ENCODE results near the gene TMEM95. TPM values are rescaled to one million over a fixed set of nuclear protein-coding genes. Genes with fewer than 3 reads are reported as not detected.

TMEM95 gene
- total and polyA plus RNA-seq, 2 donors (not counting 1 experiment from before 2014, with no cell fraction given) = 0.25 TPM; not detected in 1

DNA sequence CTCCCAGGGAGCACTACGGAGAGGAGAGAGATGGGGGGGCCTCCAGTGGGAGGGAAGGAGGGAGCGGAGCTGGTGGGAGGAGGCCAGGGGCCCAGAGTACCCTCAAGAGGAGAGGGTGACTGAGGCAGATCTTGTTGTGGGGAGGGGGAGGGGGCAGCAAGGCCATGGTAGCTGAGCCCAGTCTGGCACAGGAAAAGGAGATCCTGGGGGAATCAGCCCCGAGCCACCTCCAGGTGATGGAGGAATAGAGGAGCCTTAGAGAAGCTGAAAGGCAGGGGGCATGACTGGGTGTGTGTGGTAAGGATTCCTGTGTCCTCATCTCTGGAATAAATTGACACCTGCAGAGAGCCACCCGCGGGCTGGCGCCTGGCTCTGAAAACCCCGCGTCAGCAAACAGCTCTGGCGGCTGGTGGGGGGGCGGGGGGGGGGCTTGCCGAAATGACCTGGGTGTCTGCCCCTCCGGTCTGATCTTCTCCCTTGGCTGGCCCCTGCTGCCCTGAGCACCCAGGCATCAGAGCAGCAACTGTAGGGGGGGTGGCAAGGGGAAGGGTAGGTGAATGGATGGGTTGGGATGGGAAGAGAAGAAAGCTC is 51.4 kb downstream of the TMEM95 start:
- ATAC-seq (ENCODE audit: low read depth) (no peak), DNase-seq (no peak)
- ChIA-PET POLR2A (interaction anchor here (1.2 kb wide), 1 partner anchor 186 kb away, joined by 3 read pairs; no protein-coding TSS in a partner anchor), CTCF (interaction anchor here (1.2 kb wide), 2 partner anchors 30 to 32 kb away, joined by 3 to 4 read pairs; no protein-coding TSS in a partner anchor)
- TF ChIP-seq, protein P1, sequence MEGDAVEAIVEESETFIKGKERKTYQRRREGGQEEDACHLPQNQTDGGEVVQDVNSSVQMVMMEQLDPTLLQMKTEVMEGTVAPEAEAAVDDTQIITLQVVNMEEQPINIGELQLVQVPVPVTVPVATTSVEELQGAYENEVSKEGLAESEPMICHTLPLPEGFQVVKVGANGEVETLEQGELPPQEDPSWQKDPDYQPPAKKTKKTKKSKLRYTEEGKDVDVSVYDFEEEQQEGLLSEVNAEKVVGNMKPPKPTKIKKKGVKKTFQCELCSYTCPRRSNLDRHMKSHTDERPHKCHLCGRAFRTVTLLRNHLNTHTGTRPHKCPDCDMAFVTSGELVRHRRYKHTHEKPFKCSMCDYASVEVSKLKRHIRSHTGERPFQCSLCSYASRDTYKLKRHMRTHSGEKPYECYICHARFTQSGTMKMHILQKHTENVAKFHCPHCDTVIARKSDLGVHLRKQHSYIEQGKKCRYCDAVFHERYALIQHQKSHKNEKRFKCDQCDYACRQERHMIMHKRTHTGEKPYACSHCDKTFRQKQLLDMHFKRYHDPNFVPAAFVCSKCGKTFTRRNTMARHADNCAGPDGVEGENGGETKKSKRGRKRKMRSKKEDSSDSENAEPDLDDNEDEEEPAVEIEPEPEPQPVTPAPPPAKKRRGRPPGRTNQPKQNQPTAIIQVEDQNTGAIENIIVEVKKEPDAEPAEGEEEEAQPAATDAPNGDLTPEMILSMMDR (IDR thresholded peaks at IDR 0.05) = no peak
- no peak for TF ChIP-seq EZH2 (IDR thresholded peaks at IDR 0.05; ENCODE audit: borderline replicate concordance, insufficient read depth, low read depth, low read length, poor library complexity, severe bottlenecking)
- Mint-ChIP-seq H3K27ac (no peak overlapping the region), H3K4me3 (peak overlapping the region; percentile 80), H3K9me3 (ENCODE audit: insufficient read depth) (no peaks in the 10 kb centered on the region), H3K27me3 (peaks cover 30% of the 10 kb centered on the region), H3K4me1 (peaks cover 23% of the 10 kb centered on the region)
- H3K4me1 ChIP-seq (ENCODE audit: control insufficient read depth in 2 of 2, insufficient read depth in 2 of 2, low read length in 2 of 2) = peaks cover 17 to 20% of the 10 kb centered on the region in 2 donors
- H3K27ac ChIP-seq (ENCODE audit: low read length in 2 of 2) = no peak overlapping the region
- no peak overlapping the region for H3K9ac ChIP-seq (ENCODE audit: low read length)
- H3K79me2 ChIP-seq (ENCODE audit: control insufficient read depth, insufficient read depth, low read length) = peaks cover 6% of the 10 kb centered on the region
- WGBS (ENCODE audit: insufficient coverage) = 83% methylated on average over 9 of the region's 12 CpGs
- H3K4me2 ChIP-seq (replicated peaks; ENCODE audit: low read depth, low read length, poor library complexity, severe bottlenecking) = no peak overlapping the region
- H3K36me3 ChIP-seq (replicated peaks in 1 of 2; ENCODE audit: control extremely low read depth in 1 of 2, control insufficient read depth in 1 of 2, extremely low read depth in 1 of 2, insufficient read depth in 2 of 2, low read length in 1 of 2) = no peaks in the 10 kb centered on the region
- no peak overlapping the region for H3K4me3 ChIP-seq (ENCODE audit: control extremely low read depth in 1 of 5, extremely low read depth in 1 of 5, insufficient read depth in 1 of 5, low read depth in 2 of 5, low read length in 4 of 5)
- no peaks in the 10 kb centered on the region for H4K20me1 ChIP-seq (ENCODE audit: control insufficient read depth, insufficient read depth, low read length, poor library complexity, severe bottlenecking)
- H3K9me3 ChIP-seq (ENCODE audit: control extremely low read depth in 1 of 3, control insufficient read depth in 2 of 3, insufficient read depth in 1 of 3, low read length in 2 of 3) = peaks cover 0 to 4% (median 0%) of the 10 kb centered on the region in 3 donors
- peaks cover 0 to 33% (median 4%) of the 10 kb centered on the region in 4 experiments for H3K27me3 ChIP-seq (replicated peaks in 1 of 4; ENCODE audit: control extremely low read depth in 1 of 4, control insufficient read depth in 3 of 4, insufficient read depth in 4 of 4, low read length in 3 of 4)
- no peak overlapping the region for H2AFZ ChIP-seq (ENCODE audit: insufficient read depth, low read depth, low read length, poor library complexity, severe bottlenecking)
- intact Hi-C loops (cut with micrococcal nuclease) = no loop called here

Small RNA genes within 50 kb of the gene (small RNA-seq; reads per million reads assigned to genes)
- gene AC026954.2 (ENCODE audit: insufficient read length, low read depth, low replicate concordance) = not detected

Other genes starting within 250 kb of the TMEM95 start
Only the 30 nearest of the 36 such genes appear.
- 0.32 TPM in 1 of 2 replicates, not detected in the other for gene ASGR1, start 175.8 kb upstream of the TMEM95 start, total RNA-seq
- 0.43 and 0.46 TPM in 2 replicates for gene ASGR1, start 175.8 kb upstream of the TMEM95 start, polyA plus RNA-seq
- gene DLG4, start 135.3 kb upstream of the TMEM95 start, total RNA-seq = 12.0 and 12.5 TPM in 2 replicates
- 2.0 and 2.5 TPM in 2 replicates for gene DLG4, start 135.3 kb upstream of the TMEM95 start, polyA plus RNA-seq
- gene ACADVL, start 135.2 kb upstream of the TMEM95 start, total RNA-seq = 640 and 655 TPM in 2 replicates
- gene ACADVL, start 135.2 kb upstream of the TMEM95 start, polyA plus RNA-seq = 696 and 903 TPM in 2 replicates
- gene DVL2, start 120.6 kb upstream of the TMEM95 start, total RNA-seq = 104 and 116 TPM in 2 replicates
- 14.6 and 22.5 TPM in 2 replicates for gene DVL2, start 120.6 kb upstream of the TMEM95 start, polyA plus RNA-seq
- 42.3 and 45.8 TPM in 2 replicates for gene PHF23, start 115.7 kb upstream of the TMEM95 start, total RNA-seq
- gene PHF23, start 115.7 kb upstream of the TMEM95 start, polyA plus RNA-seq = 15.7 and 17.6 TPM in 2 replicates
- gene GABARAP, start 112.7 kb upstream of the TMEM95 start, total RNA-seq = 350 and 371 TPM in 2 replicates
- gene GABARAP, start 112.7 kb upstream of the TMEM95 start, polyA plus RNA-seq = 201 and 323 TPM in 2 replicates
- 160 and 162 TPM in 2 replicates for gene CTDNEP1, start 103.4 kb upstream of the TMEM95 start, total RNA-seq
- 108 and 125 TPM in 2 replicates for gene CTDNEP1, start 103.4 kb upstream of the TMEM95 start, polyA plus RNA-seq
- gene ELP5, start 102.9 kb upstream of the TMEM95 start, total RNA-seq = 42.2 and 48.0 TPM in 2 replicates
- 69.9 and 77.9 TPM in 2 replicates for gene ELP5, start 102.9 kb upstream of the TMEM95 start, polyA plus RNA-seq
- 1.2 TPM in 2 replicates for gene CLDN7, start 92.7 kb upstream of the TMEM95 start, total RNA-seq
- gene CLDN7, start 92.7 kb upstream of the TMEM95 start, polyA plus RNA-seq = 5.8 and 10.8 TPM in 2 replicates
- gene SLC2A4, start 73.4 kb upstream of the TMEM95 start, total RNA-seq = not detected in 2 replicates
- gene SLC2A4, start 73.4 kb upstream of the TMEM95 start, polyA plus RNA-seq = not detected in 2 replicates
- gene YBX2, start 60.5 kb upstream of the TMEM95 start, total RNA-seq = 0.22 TPM in 1 of 2 replicates, not detected in the other
- gene YBX2, start 60.5 kb upstream of the TMEM95 start, polyA plus RNA-seq = 0.15 TPM in 1 of 2 replicates, not detected in the other
- 233 and 236 TPM in 2 replicates for gene EIF5A, start 47.5 kb upstream of the TMEM95 start, total RNA-seq
- 576 and 769 TPM in 2 replicates for gene EIF5A, start 47.5 kb upstream of the TMEM95 start, polyA plus RNA-seq
- gene GPS2, start 39.8 kb upstream of the TMEM95 start, total RNA-seq = 128 and 137 TPM in 2 replicates
- gene GPS2, start 39.8 kb upstream of the TMEM95 start, polyA plus RNA-seq = 209 and 225 TPM in 2 replicates
- gene NEURL4, start 25.8 kb upstream of the TMEM95 start, total RNA-seq = 85.2 and 89.2 TPM in 2 replicates
- gene NEURL4, start 25.8 kb upstream of the TMEM95 start, polyA plus RNA-seq = 54.6 and 82.6 TPM in 2 replicates
- gene ACAP1, start 18.6 kb upstream of the TMEM95 start, total RNA-seq = 371 and 392 TPM in 2 replicates
- 412 and 471 TPM in 2 replicates for gene ACAP1, start 18.6 kb upstream of the TMEM95 start, polyA plus RNA-seq
- gene KCTD11, start 3.0 kb upstream of the TMEM95 start, total RNA-seq = 13.4 and 15.4 TPM in 2 replicates
- 3.1 and 4.3 TPM in 2 replicates for gene KCTD11, start 3.0 kb upstream of the TMEM95 start, polyA plus RNA-seq
- gene TNK1, start 25.9 kb downstream of the TMEM95 start, total RNA-seq = 10.0 and 11.7 TPM in 2 replicates
- gene TNK1, start 25.9 kb downstream of the TMEM95 start, polyA plus RNA-seq = 22.5 and 23.7 TPM in 2 replicates
- 31.1 and 31.6 TPM in 2 replicates for gene PLSCR3, start 39.4 kb downstream of the TMEM95 start, total RNA-seq
- gene PLSCR3, start 39.4 kb downstream of the TMEM95 start, polyA plus RNA-seq = 82.3 and 122 TPM in 2 replicates
- 64.5 and 67.8 TPM in 2 replicates for gene TMEM256, start 48.9 kb downstream of the TMEM95 start, total RNA-seq
- gene TMEM256, start 48.9 kb downstream of the TMEM95 start, polyA plus RNA-seq = 29.2 and 65.4 TPM in 2 replicates
- gene NLGN2, start 52.7 kb downstream of the TMEM95 start, total RNA-seq = 1.7 and 3.4 TPM in 2 replicates
- 0.52 and 0.68 TPM in 2 replicates for gene NLGN2, start 52.7 kb downstream of the TMEM95 start, polyA plus RNA-seq
- not detected in 2 replicates for gene SPEM1, start 65.2 kb downstream of the TMEM95 start, total RNA-seq
- not detected in 2 replicates for gene SPEM1, start 65.2 kb downstream of the TMEM95 start, polyA plus RNA-seq
- gene SPEM2, start 70.5 kb downstream of the TMEM95 start, total RNA-seq = not detected in 2 replicates
- not detected in 2 replicates for gene SPEM2, start 70.5 kb downstream of the TMEM95 start, polyA plus RNA-seq
- gene SPEM3, start 73.7 kb downstream of the TMEM95 start, total RNA-seq = not detected in 2 replicates
- gene SPEM3, start 73.7 kb downstream of the TMEM95 start, polyA plus RNA-seq = not detected in 2 replicates
- gene TMEM102, start 80.3 kb downstream of the TMEM95 start, total RNA-seq = 17.7 and 19.1 TPM in 2 replicates
- 5.9 and 10.8 TPM in 2 replicates for gene TMEM102, start 80.3 kb downstream of the TMEM95 start, polyA plus RNA-seq
- 2.8 and 4.6 TPM in 2 replicates for gene FGF11, start 84.4 kb downstream of the TMEM95 start, total RNA-seq
- 2.7 and 3.3 TPM in 2 replicates for gene FGF11, start 84.4 kb downstream of the TMEM95 start, polyA plus RNA-seq
- 6.2 and 6.6 TPM in 2 replicates for gene CHRNB1, start 89.9 kb downstream of the TMEM95 start, total RNA-seq
- gene CHRNB1, start 89.9 kb downstream of the TMEM95 start, polyA plus RNA-seq = 5.8 and 7.2 TPM in 2 replicates
- gene ZBTB4, start 124.5 kb downstream of the TMEM95 start, total RNA-seq = 59.4 and 62.4 TPM in 2 replicates
- gene ZBTB4, start 124.5 kb downstream of the TMEM95 start, polyA plus RNA-seq = 16.0 and 19.2 TPM in 2 replicates
- 0.30 TPM in 1 of 2 replicates, not detected in the other for gene SLC35G6, start 126.3 kb downstream of the TMEM95 start, total RNA-seq
- gene SLC35G6, start 126.3 kb downstream of the TMEM95 start, polyA plus RNA-seq = 0.04 TPM in 1 of 2 replicates, not detected in the other
- 225 and 240 TPM in 2 replicates for gene POLR2A, start 129.2 kb downstream of the TMEM95 start, total RNA-seq
- gene POLR2A, start 129.2 kb downstream of the TMEM95 start, polyA plus RNA-seq = 56.5 and 77.6 TPM in 2 replicates
- 40.6 and 44.5 TPM in 2 replicates for gene TNFSF12, start 193.9 kb downstream of the TMEM95 start, total RNA-seq
- gene TNFSF12, start 193.9 kb downstream of the TMEM95 start, polyA plus RNA-seq = 31.7 and 53.4 TPM in 2 replicates

All from B cell (primary cell).